HepG2 (cell line): ENCODE data around the gene TNNI2. TPM values are rescaled to one million over a fixed set of nuclear protein-coding genes. Genes with fewer than 3 reads are reported as not detected.
A peak's percentile ranks its signal among the peaks of the same experiment; 100 is the strongest.

Experiments used
- FOSL2 ChIP-seq: sonication (generic); formaldehyde crosslinking; IDR thresholded peaks from 2 replicates; pipeline ENCODE4 v1.4.0; 2020; ENCODE audit warnings: missing genetic modification reagents
- HCFC1 ChIP-seq: fragments of 150-350 bp; IDR thresholded peaks from 2 replicates; pipeline ENCODE4 v1.6.1; 2014; ENCODE audit warnings: low read depth, low read length
- PCBP1 ChIP-seq: fragments of 200-400 bp; formaldehyde crosslinking; IDR thresholded peaks from 2 replicates; pipeline ENCODE4 v1.6.1; 2017; ENCODE audit warnings: mild to moderate bottlenecking, low read depth, low read length, borderline replicate concordance
- RAD21 ChIP-seq: fragments of 450-650 bp; formaldehyde crosslinking; IDR thresholded peaks from 2 replicates; pipeline ENCODE4 v1.5.0; 2020; ENCODE audit warnings: mild to moderate bottlenecking
- polyA plus RNA-seq, 8 experiments: library from polyadenylated mRNA; depleted of rRNA in 3 of 8; stranded (reverse) in 7 of 8; unstranded in 1 of 8; fragments of >200 nt; fragmentation: Illumina TruSeq in 4 of 8; extraction: Trizol in 4 of 8; gene quantifications; 2 replicates each; pipeline versions ENCODE4 v1.2.1 to v1.2.3, GENCODE V29; 2011 to 2016; ENCODE audit warnings: low read depth in 4 of 8, missing spikeins in 1 of 8, mixed read lengths in 1 of 8; ENCODE audit not compliant: insufficient read depth in 1 of 8
- total RNA-seq, 5 experiments: library from RNA; depleted of rRNA; stranded (reverse); fragments of >200 nt; fragmentation: Illumina TruSeq; extraction: Trizol; gene quantifications; 2 replicates each; pipeline ENCODE4 v1.2.3, GENCODE V29; 2016; ENCODE audit warnings: low read depth in 1 of 5
- TF ChIP-seq, protein P1 (sequence below): sonication (generic); formaldehyde crosslinking; IDR thresholded peaks from 2 replicates; pipeline ENCODE4 v1.4.0; 2020; ENCODE audit warnings: mild to moderate bottlenecking, low read depth, missing genetic modification reagents
- TF ChIP-seq, protein P2 (sequence below): sonication (generic); formaldehyde crosslinking; IDR thresholded peaks from 2 replicates; pipeline ENCODE4 v1.5.1; 2020; ENCODE audit warnings: mild to moderate bottlenecking, moderate library complexity, missing genetic modification reagents

TNNI2 gene
- total and polyA plus RNA-seq, 2 of the 13 experiments (the other 11 are each of a cell fraction or from before 2014, with no cell fraction given), result 7.2 to 12.0 TPM

DNA sequence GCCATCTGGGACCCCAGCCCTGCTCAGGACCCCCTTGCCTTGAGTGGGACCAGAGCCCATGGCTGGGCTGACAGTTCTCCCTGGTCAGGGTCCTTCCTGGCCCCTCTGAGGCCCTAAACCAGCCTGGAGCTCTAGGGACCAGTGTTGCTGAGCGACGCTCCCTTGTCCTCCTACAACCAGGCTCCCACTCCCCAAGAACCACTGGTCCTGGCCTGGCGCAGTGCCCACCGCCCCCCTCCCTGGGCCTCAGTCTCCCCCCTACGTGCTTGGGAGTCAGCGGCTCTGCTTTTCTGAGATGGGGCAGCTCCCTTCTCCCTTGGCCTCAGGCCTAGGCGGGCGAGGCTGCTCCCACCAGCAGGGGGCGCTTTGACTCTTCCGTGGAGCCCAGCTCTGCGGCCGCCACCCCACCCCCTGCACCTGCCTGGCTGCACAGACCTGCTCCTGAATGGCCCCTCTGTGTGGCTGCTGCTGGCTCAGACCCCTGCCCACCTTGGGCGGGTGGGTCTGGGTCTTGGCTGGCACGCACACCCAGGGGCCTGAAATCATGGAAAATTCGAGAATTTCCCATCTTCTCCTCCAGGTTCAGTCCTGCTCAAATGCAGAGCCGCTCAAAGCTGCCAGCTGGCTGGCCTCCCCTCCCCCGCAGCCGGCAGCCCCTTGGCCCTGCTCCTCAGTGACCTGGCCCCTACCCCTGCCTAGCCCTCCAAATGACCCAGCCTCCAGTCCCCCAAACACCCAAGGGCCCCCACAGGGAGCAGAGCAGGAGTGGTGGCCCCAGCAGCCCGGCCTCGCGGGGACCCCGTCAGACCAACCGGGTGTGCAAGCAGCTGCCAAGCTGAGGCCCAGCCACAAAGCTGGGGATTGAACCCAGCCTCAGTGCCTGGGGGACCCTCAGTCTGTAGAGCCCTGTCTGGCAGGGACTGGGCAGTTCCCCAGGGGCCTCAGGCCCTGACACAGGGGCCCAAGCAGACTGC is 43.8 kb downstream of the TNNI2 start (continued):
- no peak for TF ChIP-seq HCFC1
- TF ChIP-seq, protein P1, sequence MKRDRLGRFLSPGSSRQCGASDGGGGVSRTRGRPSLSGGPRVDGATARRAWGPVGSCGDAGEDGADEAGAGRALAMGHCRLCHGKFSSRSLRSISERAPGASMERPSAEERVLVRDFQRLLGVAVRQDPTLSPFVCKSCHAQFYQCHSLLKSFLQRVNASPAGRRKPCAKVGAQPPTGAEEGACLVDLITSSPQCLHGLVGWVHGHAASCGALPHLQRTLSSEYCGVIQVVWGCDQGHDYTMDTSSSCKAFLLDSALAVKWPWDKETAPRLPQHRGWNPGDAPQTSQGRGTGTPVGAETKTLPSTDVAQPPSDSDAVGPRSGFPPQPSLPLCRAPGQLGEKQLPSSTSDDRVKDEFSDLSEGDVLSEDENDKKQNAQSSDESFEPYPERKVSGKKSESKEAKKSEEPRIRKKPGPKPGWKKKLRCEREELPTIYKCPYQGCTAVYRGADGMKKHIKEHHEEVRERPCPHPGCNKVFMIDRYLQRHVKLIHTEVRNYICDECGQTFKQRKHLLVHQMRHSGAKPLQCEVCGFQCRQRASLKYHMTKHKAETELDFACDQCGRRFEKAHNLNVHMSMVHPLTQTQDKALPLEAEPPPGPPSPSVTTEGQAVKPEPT, result 0 out of 2 replicates have a peak, but pooled peaks have one; percentile 58
- peak; percentile 93 for TF ChIP-seq RAD21 (CRISPR knock-in tag)
- TF ChIP-seq, protein P2, sequence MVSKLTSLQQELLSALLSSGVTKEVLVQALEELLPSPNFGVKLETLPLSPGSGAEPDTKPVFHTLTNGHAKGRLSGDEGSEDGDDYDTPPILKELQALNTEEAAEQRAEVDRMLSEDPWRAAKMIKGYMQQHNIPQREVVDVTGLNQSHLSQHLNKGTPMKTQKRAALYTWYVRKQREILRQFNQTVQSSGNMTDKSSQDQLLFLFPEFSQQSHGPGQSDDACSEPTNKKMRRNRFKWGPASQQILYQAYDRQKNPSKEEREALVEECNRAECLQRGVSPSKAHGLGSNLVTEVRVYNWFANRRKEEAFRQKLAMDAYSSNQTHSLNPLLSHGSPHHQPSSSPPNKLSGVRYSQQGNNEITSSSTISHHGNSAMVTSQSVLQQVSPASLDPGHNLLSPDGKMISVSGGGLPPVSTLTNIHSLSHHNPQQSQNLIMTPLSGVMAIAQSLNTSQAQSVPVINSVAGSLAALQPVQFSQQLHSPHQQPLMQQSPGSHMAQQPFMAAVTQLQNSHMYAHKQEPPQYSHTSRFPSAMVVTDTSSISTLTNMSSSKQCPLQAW (CRISPR knock-in tag), result 0 out of 2 replicates have a peak, but pooled peaks have one; percentile 23
- 0 out of 2 replicates have a peak, but pooled peaks have one; percentile 29 for TF ChIP-seq FOSL2 (CRISPR knock-in tag)
- 0 out of 2 replicates have a peak, but pooled peaks have one; percentile 68 for TF ChIP-seq PCBP1
